ENCODE results near the gene S100A14.
A peak's percentile ranks its signal among the peaks of the same experiment; 100 is the strongest.
"Not testable (repeated sequence)": the region's sequence is repeated elsewhere in the genome, so short reads cannot be mapped to it uniquely, and the experiment has no call there.

S100A14 gene

DNA sequence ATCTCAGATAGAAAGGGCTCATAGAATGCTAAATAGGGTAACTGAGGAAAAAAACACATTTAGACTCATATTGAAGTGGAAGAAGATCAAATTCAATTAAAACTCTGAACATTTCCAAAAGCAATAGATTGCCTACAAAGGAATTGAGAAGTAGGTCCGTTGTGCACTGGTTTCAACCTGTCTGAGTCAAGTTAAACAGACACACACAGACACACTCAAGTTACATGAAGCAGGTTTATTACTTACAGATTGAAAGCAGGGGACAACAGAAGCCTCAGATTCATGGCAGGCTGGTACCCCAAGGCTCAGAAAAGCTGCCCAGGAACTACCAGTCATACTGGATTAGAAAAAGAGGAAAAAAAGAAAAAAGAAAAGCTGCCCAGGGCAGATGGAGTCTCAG, 29.8 kb downstream of the S100A14 start:
- no peak for DNase-seq (ENCODE audit: low spot score)

- no peak for DNase-seq (ENCODE audit: low spot score)
Observed at GRCh38 chr1:153585006-153585405, 31.1 kb downstream of the S100A14 start.

GRCh38 chr1:153583976-153584375, 32.1 kb downstream of the S100A14 start:
- DNase-seq (ENCODE audit: low spot score), result no peak

GRCh38 chr1:153583514-153583913, 32.6 kb downstream of the S100A14 start:
- not testable (repeated sequence) for DNase-seq (ENCODE audit: low spot score)

GRCh38 chr1:153582836-153583235, 33.3 kb downstream of the S100A14 start:
- DNase-seq (ENCODE audit: low spot score), result not testable (repeated sequence)

DNA sequence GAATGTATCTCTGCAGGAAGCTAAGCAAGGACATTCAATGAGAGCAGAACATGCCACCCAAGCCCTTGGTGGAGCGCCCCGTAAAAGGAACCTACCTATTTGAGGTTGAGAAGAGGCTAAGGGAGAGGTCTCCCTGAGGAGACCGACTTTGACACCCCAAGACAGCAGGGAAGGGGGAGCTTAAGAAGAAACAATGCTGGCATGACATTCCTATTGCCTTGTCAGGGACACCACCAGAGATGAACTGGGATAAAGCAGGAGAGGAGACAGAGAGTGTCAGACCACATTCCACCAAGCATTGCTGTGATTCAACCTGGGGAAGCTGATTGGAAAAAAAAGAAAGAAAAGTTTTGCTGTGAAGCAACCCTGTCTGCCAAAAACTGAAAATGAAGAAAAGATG, 37.2 kb downstream of the S100A14 start:
- no peak for DNase-seq (ENCODE audit: low spot score)

GRCh38 chr1:153578490-153578889, 37.6 kb downstream of the S100A14 start:
- DNase-seq (ENCODE audit: low spot score), result peak; percentile 45

DNA sequence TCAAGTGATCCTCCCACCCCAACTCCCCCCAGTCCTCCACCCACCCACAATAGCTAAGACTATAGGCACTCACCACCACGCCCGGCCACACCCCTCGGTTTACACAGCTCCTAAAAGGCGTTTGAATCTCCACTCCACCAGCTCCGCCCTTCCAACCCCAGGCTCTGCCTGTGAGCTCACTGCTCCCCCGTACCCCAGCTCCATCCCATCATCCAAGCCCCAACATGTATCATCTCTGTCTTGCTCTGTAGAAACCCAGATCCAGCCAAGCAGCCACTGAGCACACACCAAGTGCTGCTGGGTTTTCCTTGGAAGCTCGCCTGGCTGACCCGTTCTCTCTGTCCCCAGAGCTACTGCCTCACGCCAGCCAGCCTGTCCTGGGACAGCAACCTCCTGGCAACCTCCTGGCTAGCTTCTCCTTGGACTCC, 38.5 kb downstream of the S100A14 start:
- no peak for DNase-seq (ENCODE audit: low spot score)

GRCh38 chr1:153577138-153577537, 39.0 kb downstream of the S100A14 start:
- no peak for DNase-seq (ENCODE audit: low spot score)

GRCh38 chr1:153575497-153575896, 40.6 kb downstream of the S100A14 start:
- DNase-seq (ENCODE audit: low spot score), result not testable (repeated sequence)

DNA sequence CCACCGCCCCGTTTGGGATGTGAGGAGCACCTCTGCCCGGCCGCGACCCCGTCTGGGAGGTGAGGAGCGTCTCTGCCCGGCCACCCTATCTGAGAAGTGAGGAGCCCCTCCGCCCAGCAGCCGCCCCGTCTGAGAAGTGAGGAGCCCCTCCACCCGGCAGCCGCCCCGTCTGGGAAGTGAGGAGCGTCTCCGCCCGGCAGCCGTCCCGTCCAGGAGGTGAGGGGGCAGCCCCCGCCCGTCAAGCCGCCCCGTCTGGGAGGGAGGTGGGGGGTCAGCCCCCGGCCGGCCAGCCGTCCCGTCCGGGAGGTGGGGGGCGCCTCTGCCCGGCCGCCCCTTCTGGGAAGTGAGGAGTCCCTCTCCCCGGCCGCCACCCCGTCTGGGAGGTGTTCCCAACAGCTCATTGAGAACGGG, 41.0 kb downstream of the S100A14 start:
- not testable (repeated sequence) for DNase-seq (ENCODE audit: low spot score)

GRCh38 chr1:153573351-153573750, 42.8 kb downstream of the S100A14 start:
- no peak for DNase-seq (ENCODE audit: low spot score)

DNA sequence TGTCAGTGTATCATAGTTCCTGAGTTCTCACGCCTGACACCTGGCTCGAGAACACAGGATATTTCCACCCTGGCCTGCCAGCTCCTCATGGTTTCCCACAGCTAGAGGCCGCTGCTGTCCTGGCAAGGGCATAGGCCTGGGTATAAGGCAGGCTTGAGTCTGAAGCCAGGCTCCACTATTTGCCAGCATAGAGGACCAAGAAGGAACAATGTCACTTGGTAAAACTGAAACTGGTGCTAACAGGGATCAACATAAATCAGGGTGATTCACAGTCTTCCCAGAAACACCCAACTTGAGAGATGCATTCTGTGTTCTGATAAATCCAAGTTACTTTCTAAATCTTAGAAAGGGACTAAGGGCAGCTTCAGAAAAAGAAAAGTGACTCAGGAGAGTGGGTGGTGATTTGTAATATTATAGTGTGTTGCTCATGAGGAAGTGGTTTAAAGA, 43.5 kb downstream of the S100A14 start:
- DNase-seq (ENCODE audit: low spot score), result peak; percentile 84

DNA sequence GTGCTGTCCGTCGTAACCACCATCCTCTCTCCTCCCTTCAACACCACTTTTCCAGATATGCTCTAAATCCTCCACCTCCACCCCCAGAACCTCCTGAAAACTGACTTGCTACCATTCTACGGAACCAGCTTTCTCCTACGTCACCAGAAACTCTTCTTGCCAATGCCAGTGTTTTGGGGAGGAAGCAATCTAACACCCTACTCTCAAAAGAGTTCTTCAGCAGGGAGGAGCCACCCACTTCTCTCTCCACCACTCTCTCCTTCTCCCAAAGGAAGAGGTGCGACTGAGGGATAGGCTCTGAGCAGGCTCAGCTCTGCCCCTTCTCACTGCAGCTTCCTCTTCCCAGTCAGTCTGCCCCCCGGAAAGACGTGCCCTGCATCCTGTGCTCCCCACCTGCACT, 44.4 kb downstream of the S100A14 start:
- no peak for DNase-seq (ENCODE audit: low spot score)

- no peak for DNase-seq (ENCODE audit: low spot score)
Observed at GRCh38 chr1:153570874-153571273, 45.3 kb downstream of the S100A14 start.

DNA sequence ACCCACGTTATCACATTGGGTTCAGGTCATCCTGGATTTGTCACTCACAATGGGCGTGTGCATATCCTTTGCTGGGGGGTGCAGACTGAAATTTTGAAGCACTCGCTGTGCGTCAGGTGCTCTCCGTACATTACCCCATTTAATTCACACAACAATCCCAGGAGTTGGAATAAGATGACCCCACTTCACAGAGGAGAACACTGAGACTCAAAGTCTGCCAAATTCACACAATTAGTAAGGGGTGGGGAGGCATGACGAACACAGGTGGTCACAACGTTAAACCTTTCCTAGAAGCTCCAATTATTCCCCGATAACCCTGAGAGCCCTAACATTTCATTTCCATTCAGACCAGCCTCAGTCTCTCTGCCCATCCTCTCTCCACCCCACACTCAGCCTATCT, 46.7 kb downstream of the S100A14 start:
- DNase-seq (ENCODE audit: low spot score), result no peak

DNA sequence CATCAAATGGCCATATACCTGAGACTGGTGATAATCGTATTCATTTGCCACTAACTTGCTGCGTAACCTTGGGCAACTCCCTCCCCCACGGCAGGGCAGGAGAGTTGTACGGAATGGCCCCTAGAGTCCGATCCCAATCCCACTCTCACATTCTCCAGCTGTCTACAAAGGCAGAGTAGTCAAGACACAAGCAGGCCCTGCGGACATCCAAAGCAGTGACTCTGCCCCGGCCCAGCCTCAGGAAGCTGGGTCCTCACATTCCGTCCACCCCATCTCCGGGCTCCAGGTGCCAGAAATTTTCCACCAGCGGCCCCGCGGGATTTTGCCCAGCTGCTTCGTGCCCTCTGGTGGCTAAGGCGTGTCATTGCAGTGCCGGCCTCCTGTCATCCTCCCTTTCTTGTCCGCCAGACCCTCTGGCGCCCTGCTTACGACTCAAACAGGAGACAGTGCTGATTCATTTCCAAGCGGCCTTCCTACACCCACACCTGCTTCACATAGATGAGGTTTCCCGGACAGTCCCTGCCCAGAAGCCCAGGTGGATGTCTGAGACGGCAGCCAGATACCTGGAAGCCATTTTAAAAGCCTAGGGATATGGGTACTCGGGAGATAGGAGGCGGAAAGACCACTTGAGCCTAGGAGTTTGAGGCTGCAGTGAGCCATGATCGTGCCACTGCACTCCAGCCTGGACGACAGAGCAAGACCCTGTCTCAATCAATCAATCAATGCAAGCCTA, 47.6 kb downstream of the S100A14 start:
- peak; percentile 87 for DNase-seq (ENCODE audit: low spot score)

DNA sequence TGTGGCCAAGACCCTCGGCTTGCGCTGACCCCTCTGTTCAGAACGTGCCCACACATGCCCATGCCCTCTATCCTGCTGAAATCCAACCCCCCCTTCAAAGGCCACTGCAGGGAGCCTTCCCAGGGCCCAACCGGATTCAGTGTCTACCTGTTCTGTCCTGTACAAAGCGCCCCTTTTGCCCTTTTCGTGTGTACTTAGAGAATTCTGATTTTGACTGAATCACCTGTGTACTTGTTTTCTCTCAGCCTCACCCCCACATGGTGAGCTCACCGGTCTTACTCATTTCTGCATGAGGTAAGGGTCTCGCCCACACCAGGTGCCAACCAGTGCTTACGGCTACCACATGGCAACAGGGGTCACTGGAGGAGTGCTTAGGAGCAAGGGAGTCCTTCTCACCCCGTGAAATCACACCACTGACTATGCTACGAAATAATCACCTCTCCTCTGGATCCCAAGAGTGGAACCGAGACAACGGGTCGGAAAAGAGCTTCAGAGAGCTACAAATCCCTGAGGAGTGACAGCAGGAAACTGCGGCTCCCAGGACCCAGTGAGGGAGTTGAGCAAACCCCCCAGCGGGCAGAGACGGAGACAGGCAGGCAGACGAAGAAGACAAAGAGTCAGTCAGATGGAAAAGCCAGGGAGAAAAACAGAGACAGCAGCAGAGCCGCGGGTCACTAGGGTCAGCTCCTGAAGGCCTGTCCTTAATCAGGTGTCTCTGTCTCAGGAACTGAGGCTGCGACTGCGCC, 48.3 kb downstream of the S100A14 start:
- DNase-seq (ENCODE audit: low spot score), result no peak

DNA sequence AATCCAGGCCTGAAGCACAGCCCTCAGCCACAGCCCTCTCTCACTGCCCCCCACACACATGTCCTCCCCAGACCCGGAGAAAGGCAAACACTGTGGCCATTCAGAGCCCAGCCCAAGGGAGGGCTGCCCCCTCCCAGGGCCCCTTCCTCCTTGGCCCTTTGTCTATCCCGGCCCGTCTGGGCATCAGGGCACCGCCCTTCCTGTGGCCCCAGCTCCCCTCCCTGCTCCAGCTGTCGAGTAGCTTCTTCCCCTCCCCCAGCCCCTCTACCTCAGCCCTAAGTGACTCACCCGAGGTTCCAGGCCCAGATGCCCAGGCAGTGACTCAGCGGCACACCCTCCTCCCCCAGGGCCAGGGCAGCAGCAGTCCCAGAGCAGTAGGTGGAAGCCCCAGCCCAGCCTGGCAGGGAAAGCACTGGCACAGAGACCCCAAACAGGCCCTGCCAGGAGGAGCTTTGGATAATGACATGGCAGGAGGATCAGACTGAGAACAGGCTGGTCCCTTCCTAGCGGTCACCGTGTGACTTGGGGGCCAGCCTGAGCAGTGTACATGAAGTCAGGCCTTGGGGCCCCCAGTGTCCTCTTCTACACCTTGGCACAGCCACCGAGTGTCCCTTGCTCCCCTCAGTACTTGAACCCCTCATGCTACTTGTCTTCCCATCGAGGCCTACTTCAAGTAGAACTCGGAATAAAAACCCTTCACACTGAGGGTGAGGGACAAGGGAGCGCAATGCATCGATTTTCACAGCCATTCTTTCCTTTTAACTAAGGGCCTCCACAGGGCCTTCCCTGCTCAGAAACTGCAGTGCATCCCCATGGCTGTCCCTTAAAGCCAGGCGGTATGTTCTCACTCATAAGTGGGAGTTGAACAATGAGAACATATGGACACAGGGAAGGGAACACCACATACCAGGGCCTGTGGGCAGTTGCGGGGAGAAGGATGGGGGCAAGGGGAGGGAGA, 49.4 kb downstream of the S100A14 start:
- peak; percentile 97 for DNase-seq (ENCODE audit: low spot score)

GRCh38 chr1:153565529-153566374, 50.4 kb downstream of the S100A14 start, which contains the start of gene S100A2:
Gene S100A2 (minus strand): TSS chr1:153565844. CDS start chr1:153563877, 1,967 bp downstream.
- DNase-seq (ENCODE audit: low spot score), result peak; percentile 88
